HG03135 (cell line): ENCODE results near the gene MAST4.

Experiments
- ATAC-seq: cut with Tn5 transposase; IDR thresholded peaks from one replicate; pipeline ENCODE4 v1.9.1; 2021; ENCODE audit warnings: mild to moderate bottlenecking, moderate library complexity; ENCODE audit not compliant: unreplicated experiment

MAST4 gene

GRCh38 chr5:67144183-67144639 is 548.0 kb downstream of the MAST4 start:
- no peak for ATAC-seq

GRCh38 chr5:67146574-67146973 is 550.4 kb downstream of the MAST4 start:
- no peak for ATAC-seq

GRCh38 chr5:67146981-67147380 is 550.8 kb downstream of the MAST4 start:
- ATAC-seq = no peak

- ATAC-seq = no peak
These were observed 551.6 kb downstream of the MAST4 start for GRCh38 chr5:67147760-67148159.

- ATAC-seq = no peak
These were observed 553.1 kb downstream of the MAST4 start for GRCh38 chr5:67149057-67149950.

- no peak for ATAC-seq
These were observed 553.8 kb downstream of the MAST4 start for GRCh38 chr5:67149951-67150523.

- no peak for ATAC-seq
These were observed 556.2 kb downstream of the MAST4 start for GRCh38 chr5:67152400-67152799.

- no peak for ATAC-seq
These were observed 557.1 kb downstream of the MAST4 start for GRCh38 chr5:67153292-67153691.

GRCh38 chr5:67154556-67155206 is 558.5 kb downstream of the MAST4 start:
- ATAC-seq = no peak

- peak; percentile 65 for ATAC-seq
These were observed 560.9 kb downstream of the MAST4 start for GRCh38 chr5:67156976-67157583.

- ATAC-seq = no peak
These were observed 564.1 kb downstream of the MAST4 start for GRCh38 chr5:67160272-67160671.

GRCh38 chr5:67160985-67161384 is 564.8 kb downstream of the MAST4 start:
- no peak for ATAC-seq

GRCh38 chr5:67161767-67162166 is 565.6 kb downstream of the MAST4 start:
- ATAC-seq = no peak

- ATAC-seq = no peak
These were observed 567.1 kb downstream of the MAST4 start for GRCh38 chr5:67163231-67163756.

GRCh38 chr5:67163863-67164595 is 567.8 kb downstream of the MAST4 start:
- no peak for ATAC-seq

GRCh38 chr5:67164856-67165525 is 568.8 kb downstream of the MAST4 start:
- no peak for ATAC-seq

- peak; percentile 93 for ATAC-seq
These were observed 569.6 kb downstream of the MAST4 start for GRCh38 chr5:67165526-67166459.

GRCh38 chr5:67166460-67167285 is 570.5 kb downstream of the MAST4 start:
- peak; percentile 37 for ATAC-seq
